ENCODE measurements around the gene UBE2B.

The UBE2B gene

GRCh38 chr5:134432174-134432573, 60.8 kb downstream of the UBE2B start:
- TF ChIP-seq CTCF (IDR thresholded peaks at IDR 0.05; ENCODE audit: low read depth, low read length): no peak
- no peak for DNase-seq (ENCODE audit: extremely low read depth, low read depth)

- TF ChIP-seq CTCF (IDR thresholded peaks at IDR 0.05; ENCODE audit: low read depth, low read length): no peak
- DNase-seq (ENCODE audit: extremely low read depth, low read depth): no peak
Measured at GRCh38 chr5:134432677-134433359, 61.4 kb downstream of the UBE2B start.

- DNase-seq (ENCODE audit: extremely low read depth, low read depth): no peak
- no peak for TF ChIP-seq CTCF (IDR thresholded peaks at IDR 0.05; ENCODE audit: low read depth, low read length)
Measured at GRCh38 chr5:134435560-134435959, 64.2 kb downstream of the UBE2B start.

- no peak for DNase-seq (ENCODE audit: extremely low read depth, low read depth)
- TF ChIP-seq CTCF (IDR thresholded peaks at IDR 0.05; ENCODE audit: low read depth, low read length): no peak
Measured at GRCh38 chr5:134436523-134437339, 65.4 kb downstream of the UBE2B start.

- DNase-seq (ENCODE audit: extremely low read depth, low read depth): no peak
- TF ChIP-seq CTCF (IDR thresholded peaks at IDR 0.05; ENCODE audit: low read depth, low read length): no peak
Measured at GRCh38 chr5:134437340-134437846, 66.0 kb downstream of the UBE2B start.

- TF ChIP-seq CTCF (IDR thresholded peaks at IDR 0.05; ENCODE audit: low read depth, low read length): no peak
- peak; percentile 46 for DNase-seq (ENCODE audit: extremely low read depth, low read depth)
Measured at GRCh38 chr5:134437847-134438581, 66.6 kb downstream of the UBE2B start.

Measured in AG09319 (cell line).